ENCODE data around the gene ARSG. TPM values are rescaled to one million over a fixed set of nuclear protein-coding genes. Genes with fewer than 3 reads are reported as not detected.

ARSG gene
- total and polyA plus RNA-seq, 2 of the 13 experiments (the other 11 are each of a cell fraction or from before 2014, with no cell fraction given) = 3.7 to 15.2 TPM

DNA sequence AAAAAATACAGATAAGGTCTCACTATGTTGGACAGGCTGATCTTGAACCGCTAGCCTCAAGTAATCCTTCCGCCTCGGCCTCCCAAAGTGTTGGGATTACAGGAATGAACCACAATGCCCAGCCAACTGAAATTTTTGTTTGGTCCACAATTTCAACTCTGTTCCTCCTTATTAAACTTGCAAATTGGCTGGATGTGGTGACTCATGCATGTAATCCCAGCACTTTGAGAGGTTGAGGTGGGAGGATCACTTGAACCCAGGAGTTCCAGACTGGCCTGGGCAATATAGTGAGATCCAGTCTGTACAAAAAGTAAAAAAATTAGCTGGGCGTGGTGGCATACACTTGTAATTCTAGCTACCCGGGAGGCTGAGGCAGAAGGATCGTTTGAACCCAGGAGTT lies 13.4 kb downstream of the ARSG start:
- no TSS peak for BruUV-seq (replicated peaks)
- ChIA-PET POLR2A (interaction anchor here (1.1 kb wide), 1 partner anchor 14 kb away, joined by 3 read pairs; no protein-coding TSS in a partner anchor), CTCF (ENCODE audit: low intra/inter-chr PET ratio, low total read pairs) (no interaction called here)
- no peaks in the 10 kb centered on the region for H3K79me2 ChIP-seq (ENCODE audit: insufficient read depth, low read length)
- no peak overlapping the region for H3K4me2 ChIP-seq (ENCODE audit: low read depth, low read length)
- no peak overlapping the region for H3K4me3 ChIP-seq (replicated peaks in 1 of 3; ENCODE audit: insufficient read depth in 1 of 3, low read depth in 2 of 3, low read length in 3 of 3)
- no peaks in the 10 kb centered on the region; a peak in 1 of 5 replicates for H3K36me3 ChIP-seq (replicated peaks in 1 of 2; ENCODE audit: control insufficient read depth in 1 of 2, insufficient read depth in 2 of 2, low read length in 2 of 2)
- DNase-seq (ENCODE audit: low spot score) = no peak
- in situ Hi-C loops (cut with HindIII; ENCODE audit: extremely low pct_ligation_motif_present, low pct_unique_long_range_greater_than_20kb) (no loop called here), intact Hi-C loops (cut with micrococcal nuclease; ENCODE audit: unreplicated experiment) (no loop called here)
- no peak for ATAC-seq
- whole genome bisulfite sequencing (ENCODE audit: low lambda C conversion rate) = 96% methylated on average over 6 of the region's 6 CpGs
- H3K4me1 ChIP-seq (ENCODE audit: insufficient read depth, low read length) = peaks cover 58% of the 10 kb centered on the region
- H3K27ac ChIP-seq (ENCODE audit: extremely low read length, insufficient read depth, low read length) = no peak overlapping the region
- H2AFZ ChIP-seq (ENCODE audit: low read length) = no peak overlapping the region
- H3K27me3 ChIP-seq (ENCODE audit: control insufficient read depth in 1 of 2, insufficient read depth in 2 of 2, low read length in 2 of 2) = no peaks in the 10 kb centered on the region
- H3K9me3 ChIP-seq (ENCODE audit: low read length) = no peaks in the 10 kb centered on the region
- no peak for TF ChIP-seq ZNF749 (CRISPR knock-in tag; IDR thresholded peaks at IDR 0.05; ENCODE audit: borderline replicate concordance)
- TF ChIP-seq MLLT10 (CRISPR knock-in tag; IDR thresholded peaks at IDR 0.05) = no peak
- TF ChIP-seq HNF1A (IDR thresholded peaks at IDR 0.05; ENCODE audit: low read depth) = 0 out of 2 replicates have a peak, but pooled peaks have one; percentile 10
- TF ChIP-seq HNF1A (CRISPR knock-in tag; IDR thresholded peaks at IDR 0.05; ENCODE audit: borderline replicate concordance) = no peak
- no peak for TF ChIP-seq ZSCAN9 (CRISPR knock-in tag; IDR thresholded peaks at IDR 0.05; ENCODE audit: borderline replicate concordance)
- no peak for TF ChIP-seq ZNF513 (CRISPR knock-in tag; conservative IDR thresholded peaks at IDR 0.05)
- TF ChIP-seq ZNF121 (CRISPR knock-in tag; IDR thresholded peaks at IDR 0.05) = peak; percentile 36; the same call in 1 of the 2 replicates
- TF ChIP-seq ZNF615 (CRISPR knock-in tag; IDR thresholded peaks at IDR 0.05; ENCODE audit: borderline replicate concordance) = no peak
- TF ChIP-seq ZFYVE20 (CRISPR knock-in tag; IDR thresholded peaks at IDR 0.05; ENCODE audit: borderline replicate concordance, low read depth) = no peak
- TF ChIP-seq DMAP1 (CRISPR knock-in tag; IDR thresholded peaks at IDR 0.05) = no peak
- no peaks in the 10 kb centered on the region for H4K20me1 ChIP-seq (ENCODE audit: insufficient read depth, low read length)
- FAIRE-seq = no peak
- H3K9ac ChIP-seq (ENCODE audit: insufficient read depth, low read depth, low read length) = no peak overlapping the region
